Activated T-helper 2 cell treated with anti-CD3 and anti-CD28 coated beads, Interferon-gamma antibody, Interleukin-2, Interleukin-4, amounts not matched to agents 10 μg/mL and 5 μg/mL and 100 μg/mL, durations not matched to agents 14 hours and 24 hours and 36 hours (primary cell): Measurements from ENCODE around the gene METTL26. TPM values are rescaled to one million over a fixed set of nuclear protein-coding genes. Genes with fewer than 3 reads are reported as not detected.

Experiments used
- DNase-seq: peaks from one replicate; pipeline ENCODE4 v3.0.0; 2021; ENCODE audit warnings: low spot score
- H3K27ac Mint-ChIP-seq: one replicate; pipeline ENCODE4 v1.8.0; 2021; ENCODE audit warnings: mixed read lengths
- H3K27me3 Mint-ChIP-seq: one replicate; pipeline ENCODE4 v1.8.0; 2021; ENCODE audit warnings: low read depth, mixed read lengths
- H3K36me3 Mint-ChIP-seq: one replicate; pipeline ENCODE4 v1.8.0; 2021; ENCODE audit warnings: low read depth, mixed read lengths
- H3K4me1 Mint-ChIP-seq: one replicate; pipeline ENCODE4 v1.8.0; 2021; ENCODE audit warnings: low read depth, mixed read lengths
- H3K4me3 Mint-ChIP-seq: one replicate; pipeline ENCODE4 v1.8.0; 2021; ENCODE audit warnings: low read depth, mild to moderate bottlenecking, moderate library complexity, mixed read lengths
- H3K9me3 Mint-ChIP-seq: one replicate; pipeline ENCODE4 v1.8.0; 2021; ENCODE audit warnings: mixed read lengths
- intact Hi-C: fragments of 100-400 bp; cut with micrococcal nuclease; formaldehyde crosslinking; loops from one replicate; pipeline ENCODE4 v1.15.1; 2023
- total RNA-seq: library from RNA; stranded (reverse); gene quantifications from 2 replicates; pipeline ENCODE4 v1.2.3, GENCODE V29; 2022

The METTL26 gene
- total RNA-seq, 1 donor from 2014 or later: 131 TPM

DNA sequence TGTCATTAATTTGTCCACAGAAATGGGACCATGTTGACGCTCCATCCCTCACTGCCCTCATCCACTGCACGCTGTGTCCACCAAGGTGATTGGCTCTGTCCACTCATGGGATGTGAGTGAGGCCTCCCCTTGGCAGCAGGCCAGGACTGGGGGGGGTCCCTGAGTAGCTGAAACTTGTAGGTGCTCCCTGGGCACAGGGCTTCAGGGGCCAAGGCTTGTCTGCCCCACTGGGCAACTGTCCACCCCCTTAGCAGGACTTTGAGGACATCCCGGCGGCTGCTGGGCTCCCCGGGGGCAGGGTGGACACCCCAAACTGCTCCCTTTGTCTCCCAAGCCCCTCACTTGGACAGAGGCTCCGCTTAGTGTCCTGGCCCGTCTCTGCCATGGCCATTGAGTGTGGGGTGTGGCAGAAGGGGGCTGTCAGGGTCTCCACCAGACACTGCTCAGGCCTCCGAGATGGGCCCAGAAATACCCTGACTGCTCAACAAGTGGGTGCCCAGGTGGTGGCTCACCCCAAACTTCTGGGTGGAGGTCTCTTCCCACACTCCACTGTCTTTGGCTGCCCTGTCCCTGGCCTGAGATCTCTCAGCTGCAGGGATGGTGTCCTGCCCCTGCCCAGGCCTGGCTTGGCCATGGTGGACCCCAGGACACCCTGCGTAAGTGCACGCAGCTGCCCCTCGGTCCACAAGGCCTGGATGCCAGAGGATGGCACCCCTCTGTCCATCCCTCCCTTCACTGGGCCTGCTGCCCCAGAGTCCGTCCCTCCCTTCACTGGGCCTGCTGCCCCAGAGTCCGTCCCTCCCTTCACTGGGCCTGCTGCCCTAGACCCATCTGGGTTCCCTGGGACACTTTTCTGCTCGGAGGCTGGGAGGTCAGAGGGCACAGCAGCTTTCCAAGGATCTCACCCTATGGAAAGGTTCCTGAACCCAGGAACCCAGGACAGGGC, 49.2 kb downstream of the METTL26 start:
- Mint-ChIP-seq H3K27ac (peak overlapping the region; percentile 78), H3K36me3 (peaks cover 9% of the 10 kb centered on the region), H3K4me3 (peak overlapping the region; percentile 91), H3K27me3 (no peaks in the 10 kb centered on the region), H3K4me1 (peaks cover 11% of the 10 kb centered on the region), H3K9me3 (no peaks in the 10 kb centered on the region)
- no peak for DNase-seq
- intact Hi-C loops: loop anchor here (5.0 kb wide), 1 partner anchor 95 kb away; the partner anchor contains the start of genes JMJD8 and STUB1

DNA sequence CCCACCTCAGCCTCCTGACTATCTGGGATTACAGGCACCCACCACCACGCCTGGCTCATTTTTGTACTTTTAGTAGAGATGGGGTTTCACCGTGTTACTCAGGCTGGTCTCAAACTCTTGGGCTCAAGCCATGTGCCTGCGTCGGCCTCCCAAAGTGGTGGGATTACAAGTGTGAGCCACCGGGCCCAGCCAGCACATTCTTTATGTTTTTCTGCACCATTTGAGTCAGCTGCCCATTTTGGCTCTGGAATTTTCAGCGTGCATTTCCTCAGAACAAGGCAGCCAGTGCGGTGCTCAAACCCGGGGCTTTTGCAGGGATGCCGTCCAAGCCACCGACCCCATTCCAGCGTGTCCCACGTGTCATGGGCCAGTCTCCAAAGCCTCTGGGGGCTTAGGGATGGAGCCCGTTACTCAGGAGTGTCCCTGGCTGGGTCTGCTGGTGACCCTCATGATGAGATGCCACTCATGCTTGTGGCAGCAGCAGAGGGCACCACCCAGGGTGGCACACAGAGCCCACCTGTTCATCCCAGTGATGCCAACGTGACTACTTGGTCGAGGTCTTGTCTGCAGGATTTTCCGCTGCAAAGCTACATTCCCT, 50.0 kb downstream of the METTL26 start:
- Mint-ChIP-seq H3K27ac (no peak overlapping the region), H3K4me1 (peaks cover 10% of the 10 kb centered on the region), H3K36me3 (peaks cover 9% of the 10 kb centered on the region), H3K27me3 (no peaks in the 10 kb centered on the region), H3K9me3 (no peaks in the 10 kb centered on the region), H3K4me3 (no peak overlapping the region)
- DNase-seq: no peak
- intact Hi-C loops: loop anchor here (5.0 kb wide), 1 partner anchor 96 kb away; the partner anchor contains the start of genes JMJD8 and STUB1

DNA sequence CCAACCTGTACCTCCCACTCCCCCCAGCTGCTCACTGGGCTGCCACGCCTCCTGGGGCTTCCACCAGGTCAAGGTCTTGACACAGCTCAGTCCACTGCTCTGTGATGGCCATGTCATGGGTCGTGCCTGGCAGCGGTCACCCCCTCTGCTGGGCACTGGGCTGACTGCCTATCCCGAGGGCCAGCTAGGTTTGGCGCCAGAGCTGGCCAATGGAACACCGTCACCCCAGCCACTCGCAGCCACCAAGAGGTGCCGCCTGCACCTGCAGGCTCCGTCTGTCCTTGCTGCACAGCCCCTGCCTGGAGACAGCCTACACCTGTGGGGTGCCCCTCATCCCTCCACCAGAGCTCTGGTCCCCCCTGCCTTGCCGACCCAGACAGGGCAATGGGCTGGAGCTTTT, 50.8 kb downstream of the METTL26 start:
- H3K27me3 Mint-ChIP-seq: no peaks in the 10 kb centered on the region
- no peak overlapping the region for H3K27ac Mint-ChIP-seq
- intact Hi-C loops: loop anchor here (5.0 kb wide), 1 partner anchor 97 kb away; the partner anchor contains the start of genes JMJD8 and STUB1
- peaks cover 3% of the 10 kb centered on the region for H3K4me1 Mint-ChIP-seq
- peaks cover 9% of the 10 kb centered on the region for H3K36me3 Mint-ChIP-seq
- no peaks in the 10 kb centered on the region for H3K9me3 Mint-ChIP-seq
- H3K4me3 Mint-ChIP-seq: no peak overlapping the region
- no peak for DNase-seq

Other genes starting within 250 kb of the METTL26 start
- gene NME4, start 239.1 kb downstream of the METTL26 start, total RNA-seq: 78.4 and 84.2 TPM in 2 replicates
- gene DECR2, start 234.4 kb downstream of the METTL26 start, total RNA-seq: 18.9 and 20.9 TPM in 2 replicates
- 45.7 and 47.2 TPM in 2 replicates for gene RAB11FIP3, start 210.7 kb downstream of the METTL26 start, total RNA-seq
- gene CAPN15, start 108.6 kb downstream of the METTL26 start, total RNA-seq: 101 and 103 TPM in 2 replicates
- not detected in 2 replicates for gene PRR35, start 75.9 kb downstream of the METTL26 start, total RNA-seq
- gene NHLRC4, start 69.3 kb downstream of the METTL26 start, total RNA-seq: 1.1 and 1.3 TPM in 2 replicates
- 43.4 and 44.9 TPM in 2 replicates for gene PIGQ, start 66.3 kb downstream of the METTL26 start, total RNA-seq
- 13.4 and 16.2 TPM in 2 replicates for gene RAB40C, start 46.2 kb downstream of the METTL26 start, total RNA-seq
- 0.32 and 0.57 TPM in 2 replicates for gene WFIKKN1, start 5.3 kb downstream of the METTL26 start, total RNA-seq
- 62.6 and 63.1 TPM in 2 replicates for gene MCRIP2, start 5.5 kb upstream of the METTL26 start, total RNA-seq
- gene WDR90, start 13.1 kb upstream of the METTL26 start, total RNA-seq: 73.7 and 77.2 TPM in 2 replicates
- 156 and 158 TPM in 2 replicates for gene RHOT2, start 31.8 kb upstream of the METTL26 start, total RNA-seq
- gene RHBDL1, start 39.4 kb upstream of the METTL26 start, total RNA-seq: 1.3 and 1.4 TPM in 2 replicates
- gene STUB1, start 44.1 kb upstream of the METTL26 start, total RNA-seq: 84.1 and 91.2 TPM in 2 replicates
- gene JMJD8, start 48.0 kb upstream of the METTL26 start, total RNA-seq: 48.8 and 52.9 TPM in 2 replicates
- gene WDR24, start 54.1 kb upstream of the METTL26 start, total RNA-seq: 19.0 and 20.9 TPM in 2 replicates
- gene FBXL16, start 69.5 kb upstream of the METTL26 start, total RNA-seq: 5.8 and 6.4 TPM in 2 replicates
- gene METRN, start 78.8 kb upstream of the METTL26 start, total RNA-seq: 30.0 and 31.7 TPM in 2 replicates
- 52.8 and 54.4 TPM in 2 replicates for gene ANTKMT, start 84.8 kb upstream of the METTL26 start, total RNA-seq
- gene CCDC78, start 90.1 kb upstream of the METTL26 start, total RNA-seq: 7.3 and 8.3 TPM in 2 replicates
- gene HAGHL, start 90.8 kb upstream of the METTL26 start, total RNA-seq: 18.5 and 21.4 TPM in 2 replicates
- gene CIAO3, start 104.7 kb upstream of the METTL26 start, total RNA-seq: 42.8 and 43.4 TPM in 2 replicates
- not detected in 2 replicates for gene MSLN, start 124.4 kb upstream of the METTL26 start, total RNA-seq
- 35.1 and 35.3 TPM in 2 replicates for gene RPUSD1, start 152.1 kb upstream of the METTL26 start, total RNA-seq
- 108 and 119 TPM in 2 replicates for gene CHTF18, start 152.3 kb upstream of the METTL26 start, total RNA-seq
- gene GNG13, start 164.4 kb upstream of the METTL26 start, total RNA-seq: not detected in 2 replicates